Left lobe of liver (tissue), 2 donors: ENCODE measurements around the gene ITPRIP. TPM values are rescaled to one million over a fixed set of nuclear protein-coding genes. Genes with fewer than 3 reads are reported as not detected.

Experiments used
- ATAC-seq: fragments of 200-7000 bp; cut with Tn5 transposase; one replicate; pipeline ENCODE4 v1.9.1; 2020; ENCODE audit warnings: mild to moderate bottlenecking, moderate library complexity
- DNase-seq: peaks from one replicate; pipeline ENCODE4 v3.0.0-alpha.2; 2020; ENCODE audit warnings: low spot score
- total RNA-seq: library from RNA; stranded (reverse); gene quantifications from one replicate; pipeline ENCODE4 v1.2.1, GENCODE V29; 2021
- donor health status: DM: no; HTN: no; CAD: no; lungs with moderate emphysema.
- donor health status: DM: no; HTN: yes; CAD: no.

ITPRIP gene, protein sequence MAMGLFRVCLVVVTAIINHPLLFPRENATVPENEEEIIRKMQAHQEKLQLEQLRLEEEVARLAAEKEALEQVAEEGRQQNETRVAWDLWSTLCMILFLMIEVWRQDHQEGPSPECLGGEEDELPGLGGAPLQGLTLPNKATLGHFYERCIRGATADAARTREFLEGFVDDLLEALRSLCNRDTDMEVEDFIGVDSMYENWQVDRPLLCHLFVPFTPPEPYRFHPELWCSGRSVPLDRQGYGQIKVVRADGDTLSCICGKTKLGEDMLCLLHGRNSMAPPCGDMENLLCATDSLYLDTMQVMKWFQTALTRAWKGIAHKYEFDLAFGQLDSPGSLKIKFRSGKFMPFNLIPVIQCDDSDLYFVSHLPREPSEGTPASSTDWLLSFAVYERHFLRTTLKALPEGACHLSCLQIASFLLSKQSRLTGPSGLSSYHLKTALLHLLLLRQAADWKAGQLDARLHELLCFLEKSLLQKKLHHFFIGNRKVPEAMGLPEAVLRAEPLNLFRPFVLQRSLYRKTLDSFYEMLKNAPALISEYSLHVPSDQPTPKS
- 4.5 TPM for total RNA-seq

DNA sequence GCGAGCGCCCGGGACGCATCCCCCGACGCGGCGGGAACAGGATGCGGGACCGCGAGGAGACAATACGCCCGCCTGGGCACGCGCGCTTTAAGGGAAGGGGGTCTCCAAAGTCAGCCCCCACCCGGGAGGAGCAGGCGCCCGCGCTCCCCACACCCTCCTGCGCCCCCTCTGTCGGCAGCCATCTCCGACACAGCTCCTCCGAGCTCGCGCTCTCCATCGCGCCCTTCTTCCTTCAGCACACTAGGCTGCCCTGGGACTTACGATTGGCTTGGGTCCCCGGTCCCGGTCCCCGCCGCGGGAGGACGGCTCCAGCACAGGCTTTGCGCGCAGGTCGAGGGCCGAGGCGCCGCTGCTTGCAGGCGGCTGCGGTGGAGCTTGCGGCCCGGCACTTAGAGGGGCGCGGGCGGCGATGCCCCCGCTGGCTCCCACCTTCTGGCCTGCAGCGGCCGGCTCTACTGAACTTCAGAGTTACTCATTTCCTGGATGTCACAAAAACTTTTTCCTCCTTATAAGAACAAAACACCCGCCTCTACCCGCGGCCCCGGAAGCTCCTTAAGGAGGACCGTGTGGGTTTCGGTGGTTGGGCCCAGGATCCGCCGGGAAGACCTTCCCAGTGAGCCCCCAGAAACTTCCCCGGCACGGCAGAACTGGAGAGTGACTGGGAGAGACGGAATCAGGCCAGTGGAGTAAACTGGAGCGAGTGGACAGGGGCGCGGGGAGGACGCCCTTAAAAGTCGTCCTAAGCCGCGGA, at the start of gene ITPRIP:
Gene ITPRIP, minus strand, starts transcription at position 481 of the 751 bp plus-strand sequence. CDS start 22,414 bp downstream, outside the sequence.
- ATAC-seq: peak; percentile 55
- DNase-seq: peak; percentile 73

DNA sequence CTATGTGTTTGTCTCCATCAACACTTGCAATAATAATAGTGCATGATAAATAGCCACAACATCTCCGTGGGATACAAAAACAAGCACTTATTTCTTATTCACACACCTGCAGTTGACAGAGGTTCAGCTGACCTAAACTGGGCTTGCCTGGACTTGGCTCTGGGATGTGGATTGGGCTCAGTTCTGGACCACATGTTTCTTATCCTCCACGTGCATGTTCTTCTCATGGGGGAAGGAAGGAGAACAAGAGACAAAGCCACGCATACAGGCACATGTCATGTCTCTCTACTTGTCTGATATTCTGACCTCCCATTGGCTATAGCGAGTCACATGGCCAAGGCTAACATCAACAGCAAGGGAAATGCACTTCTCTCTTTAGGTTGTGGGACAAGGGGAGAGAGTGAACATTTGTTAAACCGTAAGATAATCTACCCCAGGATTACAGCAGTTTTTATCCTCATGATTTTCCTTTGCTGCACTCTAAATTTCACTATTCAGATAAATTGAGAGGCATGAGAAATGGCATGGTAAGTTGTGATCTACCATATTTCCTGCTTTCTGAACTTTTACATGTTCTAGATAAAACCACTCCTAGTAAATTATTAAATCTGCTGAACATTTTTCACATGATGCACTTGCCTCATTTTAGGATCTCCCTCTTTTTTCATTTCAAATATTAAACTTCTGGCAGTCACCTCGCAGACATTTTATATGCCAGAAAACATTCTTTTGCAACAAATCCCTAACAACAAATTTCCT, 49.0 kb upstream of the ITPRIP start:
- DNase-seq (no peak), ATAC-seq (no peak)

DNA sequence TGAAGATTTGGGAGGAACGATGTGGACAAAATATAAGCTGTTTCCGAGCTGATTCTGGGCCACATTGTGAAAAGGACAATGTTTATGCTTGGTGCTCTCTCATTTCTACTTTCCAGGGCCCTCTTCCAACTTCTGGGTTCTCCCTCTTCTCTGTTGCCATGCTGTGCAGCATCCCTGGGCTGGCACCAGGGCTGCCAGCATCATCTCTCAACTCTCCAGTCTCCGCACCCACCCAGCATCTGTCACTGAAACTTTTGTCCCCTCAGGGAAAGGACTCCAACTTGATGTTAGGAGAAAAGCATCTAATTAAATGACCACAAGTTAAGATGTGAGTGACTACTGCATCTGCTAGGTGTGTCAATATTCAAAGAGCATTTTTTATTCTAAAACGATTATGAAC, 42.1 kb upstream of the ITPRIP start:
- ATAC-seq (no peak), DNase-seq (no peak)

DNA sequence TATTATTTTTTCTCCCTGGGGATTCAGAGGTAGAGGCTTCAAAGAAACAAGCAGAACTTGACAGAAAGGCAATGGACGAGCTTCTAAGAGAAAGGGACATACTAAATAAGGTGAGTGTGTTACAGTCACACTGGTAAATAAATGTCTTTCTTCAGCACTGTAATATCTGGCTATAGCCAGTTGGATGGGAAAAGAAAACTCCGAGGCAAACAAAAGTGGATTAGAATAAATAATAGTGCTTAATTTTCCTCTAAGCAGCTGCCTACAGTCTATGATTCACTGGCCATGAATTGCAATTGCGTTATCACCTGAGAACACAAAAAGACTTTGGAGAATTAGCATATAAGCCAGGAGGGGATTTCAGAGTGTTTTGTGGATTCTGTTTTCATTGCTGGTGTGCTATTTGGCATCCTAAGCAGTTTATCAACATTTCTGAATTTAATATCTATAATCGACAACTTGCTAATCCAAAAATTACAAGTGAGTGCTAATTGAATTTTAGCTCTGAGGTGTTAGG, 38.6 kb upstream of the ITPRIP start:
- ATAC-seq (no peak), DNase-seq (no peak)

DNA sequence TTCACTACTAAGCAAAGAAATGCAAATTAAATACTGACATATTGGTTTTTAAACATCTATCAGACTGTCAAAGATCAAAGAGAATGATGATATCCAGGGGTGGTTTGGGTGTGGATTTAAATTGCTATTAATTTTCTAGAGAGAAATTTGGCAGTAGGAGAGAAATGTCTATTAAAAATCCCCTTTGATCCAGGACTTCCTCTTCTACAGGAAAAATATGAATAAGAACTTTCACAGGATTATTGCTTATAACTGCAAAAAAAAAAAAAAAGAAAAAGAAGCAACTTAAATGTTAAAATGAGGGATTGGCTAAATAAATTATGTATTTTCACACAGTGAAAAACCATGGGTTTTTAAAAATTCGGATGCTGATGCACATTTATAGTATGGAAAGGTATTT, 36.3 kb upstream of the ITPRIP start:
- ATAC-seq (no peak), DNase-seq (no peak)

DNA sequence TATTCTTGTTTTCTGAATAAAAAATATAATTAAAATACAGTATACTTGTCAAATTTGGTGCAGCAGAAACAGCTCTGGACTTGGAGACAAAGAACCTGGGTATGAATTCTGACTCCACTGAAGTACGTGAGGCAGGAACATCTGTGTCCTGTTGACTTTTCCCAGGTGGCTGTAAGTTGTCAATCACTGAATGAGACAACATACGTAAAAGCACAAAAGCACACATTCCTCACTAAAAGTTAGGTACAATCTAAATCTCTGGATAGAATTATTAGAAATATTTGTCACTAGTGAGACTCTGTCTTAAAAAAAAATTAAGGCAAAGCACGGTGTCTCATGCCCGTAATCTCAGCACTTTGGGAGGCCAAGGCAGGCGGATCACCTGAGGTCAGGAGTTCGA, 33.5 kb upstream of the ITPRIP start:
- no peak for DNase-seq
- no peak for ATAC-seq

DNA sequence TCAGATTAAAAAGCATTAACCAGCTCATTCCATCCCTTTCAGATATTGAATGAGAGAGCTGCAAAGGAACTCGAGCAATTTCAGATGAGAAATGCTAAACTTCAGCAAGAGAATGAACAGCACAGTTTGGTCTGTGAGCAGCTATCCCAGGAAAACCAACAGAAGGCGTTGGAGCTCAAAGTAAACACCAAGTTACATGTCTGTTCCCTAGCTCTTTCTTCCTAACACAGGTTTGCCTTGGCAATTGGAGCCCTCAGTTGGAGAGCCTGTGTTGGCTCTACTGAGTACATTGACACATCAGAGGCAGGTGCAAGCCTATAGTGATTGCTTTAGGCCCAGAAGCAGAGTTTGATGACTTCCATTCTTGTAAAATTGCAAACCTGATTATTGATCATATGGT, 30.1 kb upstream of the ITPRIP start:
- no peak for DNase-seq
- no peak for ATAC-seq

DNA sequence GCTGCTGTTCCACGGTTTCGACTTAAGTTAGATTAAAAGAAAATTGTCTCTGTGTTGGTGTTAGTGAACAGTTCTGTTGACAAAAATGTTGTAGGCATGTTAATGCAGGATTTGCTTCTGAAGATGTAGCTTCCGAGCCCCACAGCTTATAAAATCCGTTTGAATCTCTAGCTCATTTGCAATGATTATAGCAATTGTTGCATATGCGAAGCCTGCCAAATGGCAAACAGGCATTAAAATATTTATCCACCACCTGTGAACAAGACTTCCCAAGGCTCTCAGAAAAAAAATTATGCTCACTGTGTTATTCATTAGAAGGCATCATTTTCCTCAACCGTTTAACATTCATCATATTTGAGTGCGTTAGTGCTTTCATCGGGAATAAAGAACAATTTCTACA, 29.6 kb upstream of the ITPRIP start:
- DNase-seq: no peak
- ATAC-seq: no peak

DNA sequence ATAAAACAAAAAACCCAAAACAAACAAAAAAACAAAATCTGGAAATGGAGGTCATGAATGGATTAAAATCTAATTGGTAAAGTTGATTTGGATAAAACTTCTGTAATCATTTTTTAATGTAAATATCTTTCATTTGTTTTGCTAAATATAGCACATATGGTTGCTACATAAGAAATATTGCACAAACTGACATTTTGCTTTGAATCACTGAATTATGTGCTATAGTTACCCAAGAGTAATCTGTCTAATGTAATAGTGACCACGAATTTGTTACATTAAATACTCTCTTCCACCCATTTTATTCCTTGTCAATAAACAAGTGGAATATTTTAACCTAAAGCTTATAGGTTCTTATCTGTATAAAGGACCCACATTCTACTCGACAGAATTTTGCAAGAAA, 21.5 kb upstream of the ITPRIP start:
- DNase-seq (no peak), ATAC-seq (no peak)

DNA sequence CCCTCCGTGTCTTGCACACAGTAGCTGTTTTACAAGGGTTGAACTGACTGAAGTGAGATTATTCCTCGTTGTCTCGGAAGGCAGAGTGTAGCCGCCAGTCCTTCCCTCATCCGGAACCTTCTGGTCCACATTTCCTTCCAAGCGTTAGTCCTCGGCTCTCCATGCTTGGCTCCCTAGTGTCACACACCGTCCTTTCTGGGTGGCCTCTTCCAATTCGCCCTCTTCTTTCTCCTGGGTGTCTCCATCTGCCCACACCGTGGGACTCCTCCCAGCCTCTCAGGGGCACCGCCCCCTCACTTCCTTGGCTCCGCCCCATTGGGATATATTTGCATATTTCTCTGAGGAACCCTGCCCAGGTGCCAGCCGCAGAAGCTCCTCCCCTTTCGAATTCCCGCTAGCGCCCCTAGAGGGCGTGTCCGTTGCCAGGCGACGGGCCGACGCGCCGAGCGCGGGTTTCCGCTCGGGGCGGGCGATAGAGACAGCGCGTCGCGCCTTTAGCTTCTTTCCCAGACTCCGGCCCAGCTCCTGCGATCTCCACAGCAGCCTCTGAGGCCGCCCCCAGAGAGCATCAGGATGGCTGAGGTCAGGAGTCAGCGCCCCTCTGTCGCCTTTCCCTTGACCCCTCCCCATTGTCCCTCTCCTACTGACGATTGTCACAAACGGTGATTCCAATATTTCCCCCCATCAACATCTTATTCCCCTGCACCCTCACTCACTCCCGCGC, 15.2 kb upstream of the ITPRIP start, which contains the start of gene CFAP58:
Gene CFAP58, plus strand, starts transcription at position 509 of the 724 bp plus-strand sequence. Its CDS starts 65 bp downstream, at position 574.
- DNase-seq: peak; percentile 91
- ATAC-seq: peak; percentile 87

DNA sequence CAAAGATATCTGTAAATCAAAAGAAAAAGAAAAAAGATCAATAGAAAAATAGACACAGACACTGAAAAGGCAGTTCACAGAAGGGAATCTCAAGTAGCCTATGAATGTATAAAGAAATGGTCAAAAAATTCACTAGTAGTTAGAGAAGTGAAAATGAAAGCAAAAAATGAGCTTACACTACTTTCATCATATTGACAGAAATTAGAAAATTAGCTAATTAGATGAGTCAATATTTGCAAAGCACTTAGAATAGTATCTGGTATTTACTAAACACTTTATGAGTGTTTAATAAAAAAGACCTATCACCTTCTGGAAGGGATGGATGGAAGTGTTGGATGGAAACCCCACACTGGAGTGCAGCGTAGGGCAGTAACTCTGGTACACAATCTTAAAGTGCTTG, 13.7 kb upstream of the ITPRIP start:
- no peak for DNase-seq
- no peak for ATAC-seq

DNA sequence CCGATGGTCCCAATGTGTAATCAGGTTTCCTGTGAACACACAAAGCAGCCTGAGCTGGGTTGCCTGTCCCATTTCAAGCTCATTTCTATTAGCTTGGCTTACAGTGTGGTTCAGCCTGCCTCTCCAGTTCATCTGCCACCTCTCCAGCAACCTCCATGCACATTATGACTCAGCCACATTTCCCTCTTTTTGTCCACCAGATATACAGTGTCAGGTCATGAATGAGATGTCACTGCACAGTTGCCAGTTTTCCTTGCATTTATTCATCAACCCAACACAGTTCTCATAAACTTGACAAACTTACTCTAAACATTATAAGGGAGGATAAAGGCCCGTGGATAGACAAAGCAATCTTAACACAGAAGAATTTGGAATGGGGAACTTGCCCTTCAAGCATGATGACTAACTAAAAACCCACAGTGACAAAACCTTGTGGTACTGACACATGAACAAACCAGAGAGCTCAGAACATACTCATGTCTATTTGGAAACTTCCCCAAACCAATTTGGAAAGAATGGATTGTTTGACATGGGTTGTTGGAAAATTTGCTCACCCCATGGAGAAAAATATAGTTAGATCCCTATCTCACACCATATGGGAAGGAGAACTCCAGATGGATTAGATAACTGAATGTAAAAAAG, 12.9 kb upstream of the ITPRIP start:
- ATAC-seq: no peak

DNA sequence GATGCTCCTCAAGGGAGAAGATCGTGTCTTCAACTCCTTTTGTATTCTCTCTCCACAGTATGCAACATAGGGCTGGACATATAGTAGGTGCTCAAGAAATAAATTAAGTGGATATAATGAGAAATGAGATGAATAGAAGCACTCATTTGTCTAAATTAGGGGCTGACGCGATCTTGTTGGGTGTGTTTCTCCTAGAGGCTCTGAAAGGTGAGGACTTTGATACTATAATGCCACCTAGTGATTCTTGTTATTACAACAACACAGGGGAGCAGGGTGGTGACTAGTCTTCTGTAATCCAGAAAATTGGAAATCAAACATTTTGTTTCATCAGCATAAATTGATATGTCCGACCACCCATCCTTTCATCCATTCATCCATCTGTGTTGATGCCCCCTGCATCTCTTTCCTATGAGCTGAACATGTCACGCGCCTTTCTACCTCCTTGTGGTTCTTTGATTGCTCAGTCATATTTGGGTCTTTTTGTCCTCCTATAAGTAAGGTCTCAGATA, 11.9 kb upstream of the ITPRIP start:
- ATAC-seq (peak; percentile 79), DNase-seq (no peak)

More for the DNA sequence above, 12.9 kb upstream of the ITPRIP start:
- DNase-seq: no peak

DNA sequence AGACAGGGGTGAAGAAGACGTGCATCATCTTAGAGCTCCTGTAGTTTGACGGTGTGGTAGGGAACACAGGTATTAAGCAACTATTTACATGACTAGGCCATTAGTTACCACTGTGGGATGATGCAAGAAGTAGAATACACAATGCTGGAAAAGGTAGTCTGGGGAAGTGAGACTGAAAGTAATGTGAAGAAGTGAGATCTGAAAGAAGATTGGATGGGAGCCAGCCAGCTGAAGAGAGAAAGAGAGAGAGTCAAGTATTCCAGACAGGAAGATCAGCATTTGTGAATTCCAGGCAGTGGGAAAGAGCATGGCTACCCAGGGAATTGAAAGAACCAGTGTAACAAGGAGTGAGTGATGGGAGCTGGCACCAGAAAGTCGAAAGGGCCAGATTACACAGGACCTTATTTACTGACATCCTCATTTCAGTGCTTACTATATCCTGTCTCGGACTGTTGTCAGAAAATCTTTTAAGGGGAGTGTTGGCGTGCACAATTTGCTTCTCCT, 11.4 kb upstream of the ITPRIP start:
- DNase-seq: no peak
- peak; percentile 76 for ATAC-seq

DNA sequence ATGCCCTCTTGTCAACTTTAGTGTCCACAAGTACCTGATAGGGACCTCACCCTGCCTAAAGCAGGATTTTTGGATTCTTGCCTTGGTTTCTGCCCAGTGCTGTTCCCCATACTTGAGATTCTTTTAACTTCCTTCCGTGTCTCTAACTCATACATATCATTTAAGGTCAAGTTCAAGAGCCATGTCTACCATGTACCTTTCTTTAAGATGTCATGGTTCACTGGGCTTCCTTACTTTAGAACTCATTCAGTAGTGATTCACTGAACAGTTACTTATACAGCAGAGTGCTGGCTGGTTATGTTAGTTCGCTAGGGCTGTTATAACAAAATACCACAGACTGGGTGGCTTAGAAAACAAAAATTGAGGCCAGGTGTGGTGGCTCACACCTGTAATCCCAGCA, 10.3 kb upstream of the ITPRIP start:
- ATAC-seq (no peak), DNase-seq (no peak)

DNA sequence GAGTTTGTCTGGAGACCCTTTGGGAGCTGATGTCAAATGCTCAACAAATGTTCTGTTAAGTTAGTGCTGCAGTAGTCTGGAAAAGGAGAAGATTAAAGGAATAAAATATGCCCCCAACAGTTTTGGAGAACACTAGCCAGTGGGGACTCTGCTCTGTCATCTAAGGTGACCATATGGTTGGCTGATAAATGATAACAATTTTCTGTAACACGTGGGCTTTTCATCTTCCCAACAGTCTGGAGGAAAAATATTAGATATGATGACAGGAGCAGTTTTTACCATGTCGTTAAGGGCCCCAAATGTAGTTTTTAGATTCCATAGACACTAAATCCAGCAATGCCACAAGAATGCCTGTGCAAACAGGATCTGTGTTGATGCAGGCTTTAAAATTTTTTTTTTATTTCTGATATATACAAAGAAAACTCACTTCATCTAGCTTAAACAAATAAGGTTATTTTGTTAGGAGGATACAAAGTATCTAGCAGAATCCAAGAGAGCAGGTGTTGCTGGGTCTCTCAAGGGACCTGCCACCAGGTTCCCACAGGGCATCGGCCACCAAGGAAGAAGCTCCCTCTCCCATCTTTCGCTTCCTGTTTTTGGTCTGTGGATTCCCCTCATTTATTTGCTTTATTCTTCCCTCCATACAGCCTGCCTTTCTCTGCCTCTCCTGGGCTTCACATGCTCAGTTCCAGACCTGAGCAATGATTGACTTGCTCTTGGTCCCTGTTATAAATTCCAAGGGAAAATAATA, 9.2 kb upstream of the ITPRIP start:
- ATAC-seq (no peak), DNase-seq (no peak)

DNA sequence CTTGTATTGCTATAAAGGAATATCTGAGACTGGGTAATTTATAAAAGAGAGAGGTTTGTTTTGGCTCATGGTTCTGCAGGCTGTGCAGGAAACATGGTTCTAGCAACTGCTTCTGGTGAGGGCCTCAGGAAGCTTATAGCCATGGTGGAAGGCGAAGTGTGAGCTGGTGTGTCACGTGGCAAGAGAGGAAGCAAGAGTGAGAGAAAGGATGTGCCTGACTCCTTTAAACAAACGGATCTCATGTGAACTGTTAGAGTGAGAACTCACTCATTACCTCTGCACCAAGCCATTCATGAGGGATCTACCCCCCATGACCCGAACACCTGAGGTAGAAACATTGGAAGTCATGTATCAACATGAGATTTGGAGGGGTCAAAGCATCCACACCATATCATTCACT, 7.7 kb upstream of the ITPRIP start:
- DNase-seq: no peak
- no peak for ATAC-seq

DNA sequence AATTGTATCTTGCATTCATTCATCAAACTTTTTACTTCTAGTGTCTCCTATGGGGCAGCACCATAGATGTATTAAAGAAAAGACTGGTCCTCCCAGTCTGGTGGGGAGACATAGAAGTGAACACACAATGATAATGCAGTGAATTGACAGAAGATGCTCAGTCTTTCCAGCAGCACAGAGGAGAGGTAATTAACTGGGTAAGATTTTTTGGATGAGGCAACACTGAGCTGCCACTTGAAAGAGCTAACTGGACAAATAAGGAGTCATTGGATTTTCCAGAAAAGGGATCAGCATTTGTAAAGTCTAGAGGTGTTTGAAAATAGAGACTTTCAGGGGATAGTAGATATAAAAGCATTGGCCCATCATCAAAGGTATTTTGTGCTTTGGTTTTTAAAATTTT, 7.2 kb upstream of the ITPRIP start:
- ATAC-seq (no peak), DNase-seq (no peak)

DNA sequence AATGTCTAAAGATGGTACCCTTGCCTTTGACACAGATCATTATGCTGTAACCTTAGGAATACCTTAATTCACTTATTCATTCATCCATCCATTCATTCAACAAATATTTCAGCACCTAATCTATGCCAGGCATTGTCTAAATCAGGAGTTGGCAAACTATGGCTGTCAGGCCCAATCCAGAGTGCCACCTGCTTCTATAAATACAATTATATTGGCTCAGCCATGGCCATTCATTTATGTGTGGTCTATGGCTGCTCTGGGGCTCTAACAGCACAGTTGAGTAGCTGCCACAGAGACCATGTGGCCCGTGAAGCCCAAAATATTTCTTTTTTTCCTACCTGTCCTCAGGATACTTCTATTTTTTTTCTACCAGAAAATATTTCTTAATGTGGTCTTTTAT, 6.0 kb upstream of the ITPRIP start:
- ATAC-seq (no peak), DNase-seq (no peak)
